OCI-LY7 (cell line): ENCODE measurements around the gene DNAJB1. TPM values are rescaled to one million over a fixed set of nuclear protein-coding genes. Genes with fewer than 3 reads are reported as not detected.

ENCODE experiments used
- BruUV-seq: library from RNA; stranded (reverse); fragments of 400-500 nt; replicated peaks from 2 replicates; lab custom pipeline; 2021; lab: Mats Ljungman, UMichigan
- CTCF ChIA-PET: fragments of 300-600 bp; sonication (Branson Sonifier 250); formaldehyde crosslinking; loops from one replicate; lab custom pipeline; 2022; ENCODE audit warnings: antibody characterized with exemption; ENCODE audit not compliant: unreplicated experiment; lab: Charles Lee
- POLR2A ChIA-PET: fragments of 300-600 bp; sonication (Branson Sonifier 250); formaldehyde crosslinking; loops from one replicate; lab custom pipeline; 2022; ENCODE audit warnings: antibody characterized with exemption; lab: Charles Lee
- DNase-seq: peaks from one replicate; pipeline ENCODE4 v3.0.0-alpha.2; 2015; ENCODE audit warnings: low spot score
- H2AFZ ChIP-seq: fragments of 200-600 bp; sonication (generic), shearing (Covaris generic); 2 replicates; pipeline ENCODE4 v1.6.1; 2014; ENCODE audit warnings: mild to moderate bottlenecking, antibody characterized with exemption, low read length, moderate library complexity
- H3K27ac ChIP-seq: fragments of 200-600 bp; sonication (generic); 2 replicates; pipeline ENCODE4 v1.5.1; 2014; ENCODE audit warnings: mixed run types, low read depth, mild to moderate bottlenecking, moderate library complexity, low read length, inconsistent platforms; ENCODE audit not compliant: poor library complexity, severe bottlenecking
- H3K36me3 ChIP-seq: fragments of 200-600 bp; sonication (generic); 2 replicates; pipeline ENCODE4 v1.6.1; 2014; ENCODE audit warnings: mild to moderate bottlenecking, antibody characterized with exemption, low read length, moderate library complexity, mixed read lengths; ENCODE audit not compliant: insufficient read depth
- H3K4me1 ChIP-seq: fragments of 200-600 bp; sonication (generic); 2 replicates; pipeline ENCODE4 v1.5.1; 2014; ENCODE audit warnings: mild to moderate bottlenecking, low read length; ENCODE audit not compliant: insufficient read depth, poor library complexity, severe bottlenecking
- H3K4me2 ChIP-seq: fragments of 200-600 bp; sonication (generic); 2 replicates; pipeline ENCODE4 v1.6.1; 2014; ENCODE audit warnings: mild to moderate bottlenecking, low read length
- H3K4me3 ChIP-seq: fragments of 200-600 bp; sonication (generic); 2 replicates; pipeline ENCODE4 v1.5.1; 2014; ENCODE audit warnings: mild to moderate bottlenecking, low read depth, low read length; ENCODE audit not compliant: poor library complexity, severe bottlenecking
- H3K79me2 ChIP-seq: fragments of 200-600 bp; sonication (generic); 2 replicates; pipeline ENCODE4 v1.6.1; 2016; ENCODE audit warnings: low read depth, mild to moderate bottlenecking, low read length, moderate library complexity, mixed read lengths; ENCODE audit not compliant: insufficient read depth
- H3K9me2 ChIP-seq: fragments of 200-600 bp; sonication (generic); 2 replicates; pipeline ENCODE4 v1.6.1; 2016; ENCODE audit warnings: mild to moderate bottlenecking, low read length, mixed read lengths; ENCODE audit not compliant: insufficient read depth
- H3K9me3 ChIP-seq: fragments of 200-600 bp; sonication (generic); 2 replicates; pipeline ENCODE4 v1.6.1; 2014; ENCODE audit warnings: mild to moderate bottlenecking, mixed run types, low read length, mixed read lengths
- H4K20me1 ChIP-seq: fragments of 200-600 bp; sonication (generic); 2 replicates; pipeline ENCODE4 v1.6.1; 2014; ENCODE audit warnings: mild to moderate bottlenecking, antibody characterized with exemption, low read length, moderate library complexity, mixed read lengths; ENCODE audit not compliant: insufficient read depth
- CTCF ChIP-seq: fragments of 200-600 bp; sonication (generic); conservative IDR thresholded peaks from 2 replicates; pipeline ENCODE4 v1.5.1; 2014; ENCODE audit warnings: mild to moderate bottlenecking, antibody characterized with exemption, low read length, moderate library complexity, mixed read lengths
- EZH2phosphoT487 ChIP-seq: fragments of 200-600 bp; sonication (generic); IDR thresholded peaks from 2 replicates; pipeline ENCODE4 v1.6.1; 2018; ENCODE audit warnings: low read depth, borderline replicate concordance, mild to moderate bottlenecking, mixed run types, antibody characterized with exemption, low read length, moderate library complexity, mixed read lengths
- intact Hi-C: fragments of 100-400 bp; cut with micrococcal nuclease; formaldehyde crosslinking; loops from one replicate; pipeline ENCODE4 v1.10.0; 2022; ENCODE audit not compliant: unreplicated experiment
- total RNA-seq, 2 experiments: library from RNA; depleted of rRNA in 1 of 2; stranded (reverse); fragments of >200 nt in 1 of 2; shearing (Covaris generic) in 1 of 2; gene quantifications; 2 replicates each; pipeline ENCODE4 v1.2.3, GENCODE V29; 2014 to 2022

The DNAJB1 gene
- total RNA-seq, 2 experiments from 2014 or later, result 63.7 to 76.7 TPM

- Histone ChIP-seq H3K36me3 (no peaks in the 10 kb centered on the region), H3K27ac (no peak overlapping the region), H3K9me2 (no peaks in the 10 kb centered on the region), H4K20me1 (no peaks in the 10 kb centered on the region), H2AFZ (no peak overlapping the region), H3K4me1 (no peaks in the 10 kb centered on the region), H3K4me2 (peak overlapping the region; percentile 16; the same call in 1 of the 2 replicates), H3K9me3 (no peaks in the 10 kb centered on the region), H3K79me2 (no peaks in the 10 kb centered on the region), H3K4me3 (no peak overlapping the region)
- ChIA-PET POLR2A (interaction anchor here (1.3 kb wide), 1 partner anchor 15 kb away, joined by 3 read pairs; the partner anchor contains the start of gene GIPC1), CTCF (interaction anchor here (0.8 kb wide), 1 partner anchor 48 kb away, joined by 3 read pairs; no protein-coding TSS in a partner anchor)
- no TSS peak for BruUV-seq
- peak; percentile 94 for TF ChIP-seq CTCF
- TF ChIP-seq EZH2phosphoT487, result no peak
- intact Hi-C loops, result loop anchor here (10.0 kb wide), 2 partner anchors 115 to 275 kb away; partner anchors contain the start of gene ADGRL1
- DNase-seq, result peak; percentile 65
Observed at GRCh38 chr19:14479975-14480699, 38.1 kb downstream of the DNAJB1 start.

DNA sequence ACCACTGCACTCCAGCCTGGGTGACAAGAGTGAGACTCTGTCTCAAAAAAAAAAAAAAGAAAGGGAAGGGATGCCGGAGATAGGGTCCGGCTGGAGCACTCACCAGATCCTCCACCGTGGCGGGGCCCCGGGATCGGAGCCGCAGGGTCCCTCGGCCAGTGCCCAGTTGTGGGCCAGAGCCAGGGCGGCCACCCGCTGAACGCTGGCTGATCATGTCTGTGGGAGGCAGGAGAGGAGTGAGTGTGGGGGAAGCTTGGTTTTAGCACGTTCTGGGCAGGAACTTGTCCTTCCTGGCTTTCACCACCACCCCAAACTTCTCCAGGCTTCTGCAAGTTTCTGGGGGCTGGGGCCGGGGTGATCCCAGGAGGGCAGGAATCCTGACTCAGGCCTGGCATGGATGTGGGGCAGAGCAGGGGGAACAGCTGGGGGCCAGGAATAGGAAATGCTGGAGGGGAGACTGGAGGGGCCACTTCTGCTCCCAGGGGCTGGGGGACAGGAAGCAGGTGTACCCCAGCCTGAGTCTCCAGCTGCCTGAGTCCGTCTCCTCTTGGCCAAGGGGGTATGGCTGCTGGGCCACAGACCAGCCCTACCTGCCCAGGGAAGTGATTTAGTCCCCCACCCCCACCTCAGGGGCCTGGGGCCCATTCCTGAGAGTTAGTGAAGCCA is 38.8 kb downstream of the DNAJB1 start:
- ChIA-PET POLR2A (interaction anchor here (1.3 kb wide), 1 partner anchor 16 kb away, joined by 3 read pairs; the partner anchor contains the start of gene GIPC1), CTCF (interaction anchor here (0.8 kb wide), 1 partner anchor 47 kb away, joined by 3 read pairs; no protein-coding TSS in a partner anchor)
- Histone ChIP-seq H3K36me3 (no peaks in the 10 kb centered on the region), H2AFZ (no peak overlapping the region), H3K4me2 (no peak overlapping the region), H3K9me2 (no peaks in the 10 kb centered on the region), H3K4me3 (no peak overlapping the region), H4K20me1 (no peaks in the 10 kb centered on the region), H3K27ac (no peak overlapping the region), H3K9me3 (no peaks in the 10 kb centered on the region), H3K79me2 (no peaks in the 10 kb centered on the region), H3K4me1 (no peaks in the 10 kb centered on the region)
- no peak for TF ChIP-seq EZH2phosphoT487
- TF ChIP-seq CTCF, result no peak
- no TSS peak for BruUV-seq
- DNase-seq, result no peak
- intact Hi-C loops, result no loop called here
